Esophagus muscularis mucosa (tissue), 3 donors: ENCODE data around the gene PPP1R12B.
"Not testable (repeated sequence)": the region's sequence is repeated elsewhere in the genome, so short reads cannot be mapped to it uniquely, and the experiment has no call there.

ENCODE experiments used
- POLR2A ChIP-seq: fragments of 450-650 bp; IDR thresholded peaks from one replicate; pipeline ENCODE4 v1.6.1; 2017; ENCODE audit warnings: antibody characterized with exemption, moderate library complexity, mild to moderate bottlenecking, low read depth
- TF ChIP-seq, protein P1 (sequence below), 3 experiments: fragments of 200-600 bp in 2 of 3; fragments of 450-650 bp in 1 of 3; sonication (generic) in 2 of 3; IDR thresholded peaks; one replicate each; pipeline ENCODE4 v1.5.1; 2017 to 2019; ENCODE audit warnings: antibody characterized with exemption in 3 of 3, mild to moderate bottlenecking in 2 of 3, moderate library complexity in 1 of 3

DNA sequence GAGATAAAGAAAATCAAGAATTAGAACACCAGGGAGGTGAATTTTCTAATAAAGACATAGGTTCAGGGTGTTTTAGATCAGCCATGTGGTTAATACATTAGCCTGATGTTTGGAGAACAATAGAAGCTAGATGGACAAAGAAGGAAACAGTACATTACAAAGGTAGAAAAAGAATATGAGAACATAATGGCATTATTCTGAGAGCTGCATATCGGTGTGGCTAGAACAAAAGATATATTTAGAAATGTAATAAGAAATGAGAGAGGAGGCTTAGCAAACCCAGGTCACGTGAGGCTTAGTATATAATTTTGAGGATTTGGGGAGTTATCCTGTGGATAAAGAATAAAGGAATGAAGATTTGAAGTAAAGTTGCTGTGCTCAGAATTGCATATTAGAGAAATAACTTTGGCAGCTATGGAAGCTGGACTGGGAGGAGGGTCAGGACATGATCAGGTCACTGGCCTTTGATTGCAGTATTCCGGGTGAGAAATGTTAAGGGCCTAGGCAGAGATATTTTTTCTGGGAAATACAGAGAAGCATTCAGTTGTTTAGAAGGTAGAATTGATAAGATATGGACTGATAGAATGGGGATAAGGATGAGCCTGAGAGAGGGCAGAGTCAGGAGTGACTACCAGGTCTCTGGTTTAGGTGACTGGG lies 197.3 kb downstream of the PPP1R12B start:
- TF ChIP-seq, protein P1, sequence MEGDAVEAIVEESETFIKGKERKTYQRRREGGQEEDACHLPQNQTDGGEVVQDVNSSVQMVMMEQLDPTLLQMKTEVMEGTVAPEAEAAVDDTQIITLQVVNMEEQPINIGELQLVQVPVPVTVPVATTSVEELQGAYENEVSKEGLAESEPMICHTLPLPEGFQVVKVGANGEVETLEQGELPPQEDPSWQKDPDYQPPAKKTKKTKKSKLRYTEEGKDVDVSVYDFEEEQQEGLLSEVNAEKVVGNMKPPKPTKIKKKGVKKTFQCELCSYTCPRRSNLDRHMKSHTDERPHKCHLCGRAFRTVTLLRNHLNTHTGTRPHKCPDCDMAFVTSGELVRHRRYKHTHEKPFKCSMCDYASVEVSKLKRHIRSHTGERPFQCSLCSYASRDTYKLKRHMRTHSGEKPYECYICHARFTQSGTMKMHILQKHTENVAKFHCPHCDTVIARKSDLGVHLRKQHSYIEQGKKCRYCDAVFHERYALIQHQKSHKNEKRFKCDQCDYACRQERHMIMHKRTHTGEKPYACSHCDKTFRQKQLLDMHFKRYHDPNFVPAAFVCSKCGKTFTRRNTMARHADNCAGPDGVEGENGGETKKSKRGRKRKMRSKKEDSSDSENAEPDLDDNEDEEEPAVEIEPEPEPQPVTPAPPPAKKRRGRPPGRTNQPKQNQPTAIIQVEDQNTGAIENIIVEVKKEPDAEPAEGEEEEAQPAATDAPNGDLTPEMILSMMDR (IDR thresholded peaks at IDR 0.05): not testable (repeated sequence)
- TF ChIP-seq POLR2A: not testable (repeated sequence)
